Measurements from ENCODE around the gene GLYATL2.

- TF ChIP-seq SP1 (IDR thresholded peaks at IDR 0.05; ENCODE audit: low read depth, low read length), result no peak
- no peak for TF ChIP-seq TEAD4 (IDR thresholded peaks at IDR 0.05; ENCODE audit: low read depth, low read length)
Observed at GRCh38 chr11:58880625-58881024, 36.1 kb upstream of the GLYATL2 start.
